Panc1 (cell line): ENCODE data around the gene CHD6. TPM values are rescaled to one million over a fixed set of nuclear protein-coding genes. Genes with fewer than 3 reads are reported as not detected.

Experiments used
- ATAC-seq: fragments of 200-7000 bp; cut with Tn5 transposase; 2 replicates; pipeline ENCODE4 v1.9.1; 2020; ENCODE audit warnings: mild to moderate bottlenecking, moderate library complexity
- BruUV-seq: library from RNA; stranded (reverse); fragments of 400-500 nt; replicated peaks from 2 replicates; lab custom pipeline; 2021; lab: Mats Ljungman, UMichigan
- CTCF ChIA-PET: fragments of 300-600 bp; sonication (Branson Sonifier 250); formaldehyde crosslinking; loops from one replicate; lab custom pipeline; 2022; ENCODE audit warnings: antibody characterized with exemption; lab: Charles Lee
- POLR2A ChIA-PET: fragments of 300-600 bp; sonication (Branson Sonifier 250); formaldehyde crosslinking; loops from one replicate; lab custom pipeline; 2022; ENCODE audit warnings: antibody characterized with exemption; lab: Charles Lee
- DNase-seq: peaks from one replicate; pipeline ENCODE4 v3.0.0-alpha.2; 2010; ENCODE audit warnings: low read depth, low spot score
- H3K27ac ChIP-seq: 2 replicates; pipeline ENCODE4 v1.5.1; 2011; ENCODE audit warnings: mild to moderate bottlenecking, low read length, inconsistent platforms
- H3K27me3 ChIP-seq: fragments of 200-500 bp; sonication (Bioruptor generic); 2 replicates; pipeline ENCODE4 v1.6.0; 2014; ENCODE audit warnings: low read length, inconsistent platforms; ENCODE audit not compliant: control insufficient read depth, insufficient read depth
- H3K36me3 ChIP-seq: fragments of 200-500 bp; sonication (Bioruptor generic); 2 replicates; pipeline ENCODE4 v1.5.1; 2014; ENCODE audit warnings: inconsistent platforms, mild to moderate bottlenecking, low read length, moderate library complexity; ENCODE audit not compliant: control insufficient read depth, insufficient read depth
- H3K4me1 ChIP-seq: 2 replicates; pipeline ENCODE4 v1.5.1; 2011; ENCODE audit warnings: inconsistent platforms, mild to moderate bottlenecking, low read length, moderate library complexity; ENCODE audit not compliant: control insufficient read depth, insufficient read depth
- H3K4me3 ChIP-seq, 2 experiments: 2 replicates each; pipeline ENCODE4 v1.5.1; 2011 to 2012; ENCODE audit warnings: low read depth in 2 of 2, low read length in 2 of 2, mild to moderate bottlenecking in 2 of 2, inconsistent platforms in 1 of 2, moderate library complexity in 1 of 2
- H3K9me3 ChIP-seq: fragments of 200-500 bp; sonication (Bioruptor generic); 2 replicates; pipeline ENCODE4 v1.5.1; 2014; ENCODE audit warnings: low read depth, mild to moderate bottlenecking, inconsistent platforms, low read length, moderate library complexity; ENCODE audit not compliant: control insufficient read depth, insufficient read depth
- CTCF ChIP-seq: fragments of 450-650 bp; IDR thresholded peaks from 2 replicates; pipeline ENCODE4 v1.5.1; 2017; ENCODE audit warnings: mild to moderate bottlenecking
- POLR2AphosphoS5 ChIP-seq: IDR thresholded peaks from 2 replicates; pipeline ENCODE4 v1.6.1; 2012; ENCODE audit warnings: mild to moderate bottlenecking, low read depth, low read length, moderate library complexity
- REST ChIP-seq, 2 experiments: IDR thresholded peaks; 2 replicates each; pipeline ENCODE4 v1.6.1; 2011 to 2012; ENCODE audit warnings: low read depth in 2 of 2, control low read depth in 1 of 2, low read length in 1 of 2, mild to moderate bottlenecking in 1 of 2, moderate library complexity in 1 of 2; ENCODE audit not compliant: insufficient read depth in 1 of 2
- SIN3A ChIP-seq: IDR thresholded peaks from 2 replicates; pipeline ENCODE4 v1.6.1; 2012; ENCODE audit warnings: low read depth, mild to moderate bottlenecking, low read length, moderate library complexity, borderline replicate concordance; ENCODE audit not compliant: insufficient read depth
- TCF7L2 ChIP-seq: IDR thresholded peaks from 2 replicates; pipeline ENCODE4 v1.6.1; 2011; ENCODE audit warnings: mild to moderate bottlenecking, low read depth, low read length, inconsistent platforms
- in situ Hi-C: cut with HindIII; loops from 2 replicates; pipeline ENCODE4 v1.10.0; 2016; ENCODE audit warnings: low sequenced_read_pairs, low pct_unique_long_range_greater_than_20kb
- intact Hi-C: fragments of 100-400 bp; cut with micrococcal nuclease; formaldehyde crosslinking; loops from one replicate; pipeline ENCODE4 v1.10.0; 2022; ENCODE audit not compliant: unreplicated experiment
- total RNA-seq: library from RNA; stranded (reverse); gene quantifications from one replicate; pipeline ENCODE4 v1.2.1, GENCODE V29; 2021; ENCODE audit not compliant: unreplicated experiment

Gene CHD6
- total RNA-seq, 1 experiment from 2014 or later, result 21.3 TPM

- TF ChIP-seq SIN3A (no peak), TCF7L2 (no peak), CTCF (no peak), REST (IDR thresholded peaks at IDR 0.05; ENCODE audit: insufficient read depth in 1 of 2, low read depth in 2 of 2, low read length in 1 of 2) (no peak), POLR2AphosphoS5 (no peak)
- ChIA-PET POLR2A (interaction anchor here (0.7 kb wide), 1 partner anchor 12 kb away, joined by 3 read pairs; no protein-coding TSS in a partner anchor), CTCF (no interaction called here)
- BruUV-seq, result no TSS peak
- Histone ChIP-seq H3K27ac (no peak overlapping the region), H3K9me3 (no peaks in the 10 kb centered on the region), H3K4me3 (no peak overlapping the region), H3K36me3 (peaks cover 2% of the 10 kb centered on the region; the same call in 1 of the 2 replicates), H3K4me1 (no peaks in the 10 kb centered on the region), H3K27me3 (no peaks in the 10 kb centered on the region)
- intact Hi-C loops, result no loop called here
- ATAC-seq (no peak), DNase-seq (no peak)
- in situ Hi-C loops, result no loop called here
These were observed 161.8 kb downstream of the CHD6 start for GRCh38 chr20:41456351-41456750.

GRCh38 chr20:41454250-41454649 lies 163.9 kb downstream of the CHD6 start:
- H3K9me3 ChIP-seq, result no peaks in the 10 kb centered on the region
- no peak overlapping the region for H3K4me3 ChIP-seq
- H3K4me1 ChIP-seq, result no peaks in the 10 kb centered on the region
- H3K27ac ChIP-seq, result no peak overlapping the region
- no TSS peak for BruUV-seq
- no peak for DNase-seq
- H3K36me3 ChIP-seq, result peaks cover 2% of the 10 kb centered on the region; the same call in 1 of the 2 replicates
- ChIA-PET CTCF (no interaction called here), POLR2A (no interaction called here)
- TF ChIP-seq TCF7L2 (no peak), POLR2AphosphoS5 (no peak), SIN3A (no peak), REST (IDR thresholded peaks at IDR 0.05; ENCODE audit: insufficient read depth in 1 of 2, low read depth in 2 of 2, low read length in 1 of 2) (no peak), CTCF (no peak)
- H3K27me3 ChIP-seq, result no peaks in the 10 kb centered on the region
- ATAC-seq, result no peak
- intact Hi-C loops, result no loop called here
- in situ Hi-C loops, result no loop called here
